Measurements from ENCODE around the gene NPIPB2. TPM values are rescaled to one million over a fixed set of nuclear protein-coding genes. Genes with fewer than 3 reads are reported as not detected.
A peak's percentile ranks its signal among the peaks of the same experiment; 100 is the strongest.

The NPIPB2 gene
- total RNA-seq, 1 donor from 2014 or later, result 6.3 TPM

- peak; percentile 70 for ATAC-seq
Measured at GRCh38 chr16:11896486-11897176, 45.2 kb downstream of the NPIPB2 start.

GRCh38 chr16:11893571-11893970 lies 48.3 kb downstream of the NPIPB2 start:
- ATAC-seq, result no peak

DNA sequence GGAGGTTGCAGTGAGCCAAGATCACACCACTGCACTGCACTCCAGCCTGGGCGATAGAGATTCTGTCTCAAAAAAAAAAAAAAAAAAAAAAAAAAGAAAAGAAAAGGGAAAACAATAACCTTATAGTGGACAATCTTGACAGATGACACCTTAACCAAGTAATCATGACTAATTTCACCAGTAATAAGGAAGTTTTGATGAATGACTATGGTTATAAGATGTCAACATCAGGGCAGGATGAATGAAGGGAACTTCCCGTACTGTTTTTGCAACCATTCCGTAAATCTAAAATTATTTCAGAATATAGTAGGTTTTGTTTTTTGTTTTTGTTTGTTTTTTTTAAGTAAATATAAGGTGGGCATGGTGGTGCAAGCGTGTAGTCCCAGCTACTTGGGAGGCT lies 49.1 kb downstream of the NPIPB2 start:
- ATAC-seq, result peak; percentile 32

GRCh38 chr16:11890231-11890965 lies 51.4 kb downstream of the NPIPB2 start:
- ATAC-seq, result no peak

GRCh38 chr16:11886881-11887280 lies 55.0 kb downstream of the NPIPB2 start:
- no peak for ATAC-seq

DNA sequence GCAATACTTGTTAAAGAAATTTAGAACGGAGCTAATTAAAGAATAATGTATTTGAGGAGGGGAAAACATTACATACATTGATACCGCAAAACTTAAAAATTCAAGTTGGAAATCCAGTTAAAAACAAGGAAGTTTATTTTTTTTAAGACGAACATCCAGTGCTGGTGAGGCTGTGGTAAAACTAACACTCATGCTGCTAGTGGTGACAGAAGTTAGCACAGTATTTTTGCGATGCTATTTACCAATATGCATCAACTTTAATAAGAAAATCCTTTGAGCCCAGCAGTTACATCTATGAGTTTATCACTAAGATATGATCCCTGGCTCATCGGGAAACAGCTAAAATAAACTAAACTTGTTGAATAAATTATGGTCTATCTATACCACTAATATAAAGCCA lies 57.8 kb downstream of the NPIPB2 start:
- ATAC-seq, result no peak

DNA sequence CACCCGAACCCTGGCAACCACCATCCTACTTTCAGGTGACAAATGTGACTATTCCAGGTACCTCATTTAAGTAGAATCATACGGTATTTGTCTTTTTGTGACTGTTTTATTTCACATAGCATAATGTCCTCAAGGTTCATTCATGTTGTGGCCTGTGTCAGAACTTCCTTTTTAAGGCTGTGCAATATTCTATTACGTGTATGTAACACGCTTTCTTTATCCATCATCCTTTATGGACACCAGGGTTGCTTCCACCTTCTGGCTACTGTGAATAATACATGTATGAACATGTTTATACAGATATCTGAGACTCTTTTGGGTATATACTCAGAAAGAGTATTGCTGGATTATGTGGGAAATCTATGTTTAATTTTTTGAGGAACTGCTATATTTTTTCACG lies 61.8 kb downstream of the NPIPB2 start:
- ATAC-seq, result peak; percentile 72

DNA sequence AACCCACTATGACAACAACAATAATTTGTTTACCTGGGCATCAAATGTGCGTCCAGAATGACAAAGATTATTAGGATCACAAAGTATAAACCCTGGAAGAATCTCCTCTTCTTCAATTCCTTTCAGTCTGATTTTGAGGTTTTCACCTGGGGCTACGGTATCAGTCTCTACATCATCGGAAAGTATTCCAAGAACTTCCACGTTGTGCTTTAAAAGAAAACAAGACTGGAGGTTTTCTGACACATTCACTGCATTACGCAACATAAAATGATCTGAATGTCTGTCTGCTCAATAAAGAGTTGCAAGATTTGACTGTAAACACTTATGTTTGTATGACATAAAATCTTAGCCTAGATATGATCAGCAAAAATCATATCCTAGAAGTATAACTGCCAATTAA lies 64.5 kb downstream of the NPIPB2 start:
- no peak for ATAC-seq

Other genes with a start within 250 kb of the NPIPB2 start
- gene TXNDC11, start 199.2 kb downstream of the NPIPB2 start, total RNA-seq, result 18.2 TPM
- gene ZC3H7A, start 144.8 kb downstream of the NPIPB2 start, total RNA-seq, result 19.4 TPM
- 115 TPM for gene RSL1D1, start 90.5 kb downstream of the NPIPB2 start, total RNA-seq
- 110 TPM for gene GSPT1, start 26.1 kb downstream of the NPIPB2 start, total RNA-seq
- 0.24 TPM for gene TNFRSF17, start 23.2 kb upstream of the NPIPB2 start, total RNA-seq
- gene SNX29, start 34.7 kb upstream of the NPIPB2 start, total RNA-seq, result 16.6 TPM

Data from esophagus mucosa (tissue), 1 donor.